Keratinocyte (primary cell): Measurements from ENCODE around the gene MICAL3. TPM values are rescaled to one million over a fixed set of nuclear protein-coding genes. Genes with fewer than 3 reads are reported as not detected.
A peak's percentile ranks its signal among the peaks of the same experiment; 100 is the strongest.

Experiments used
- DNase-seq: peaks from one replicate; pipeline ENCODE4 v3.0.0-alpha.2; 2011; ENCODE audit warnings: low read depth, missing footprints, low spot score
- FAIRE-seq: peaks from 2 replicates; lab custom pipeline; 2011; peaks lifted over from hg19 to GRCh38; lab: Jason Lieb, UNC
- H2AFZ ChIP-seq: 2 replicates; pipeline ENCODE4 v1.6.0; 2012; ENCODE audit warnings: low read length, control low read depth, inconsistent platforms; ENCODE audit not compliant: control insufficient read depth
- H3K27ac ChIP-seq: 2 replicates; pipeline ENCODE4 v1.5.1; 2011; ENCODE audit warnings: low read length; ENCODE audit not compliant: control insufficient read depth, insufficient read depth
- H3K27me3 ChIP-seq: 3 replicates; pipeline ENCODE4 v1.6.0; 2011; ENCODE audit warnings: low read length; ENCODE audit not compliant: control insufficient read depth, insufficient read depth; ENCODE audit errors: extremely low read depth
- H3K36me3 ChIP-seq, 2 experiments: 2 replicates in 1 of 2; 3 replicates in 1 of 2; pipeline ENCODE4 v1.5.1; 2011; ENCODE audit warnings: low read length in 2 of 2, mild to moderate bottlenecking in 1 of 2; ENCODE audit not compliant: control insufficient read depth in 2 of 2, insufficient read depth in 2 of 2; ENCODE audit errors: extremely low read depth in 1 of 2
- H3K4me1 ChIP-seq: 3 replicates; pipeline ENCODE4 v1.5.1; 2011; ENCODE audit warnings: low read length; ENCODE audit not compliant: control insufficient read depth, insufficient read depth; ENCODE audit errors: extremely low read depth
- H3K4me2 ChIP-seq: 3 replicates; pipeline ENCODE4 v1.6.0; 2011; ENCODE audit warnings: low read depth, low read length; ENCODE audit not compliant: control insufficient read depth, insufficient read depth; ENCODE audit errors: extremely low read depth
- H3K4me3 ChIP-seq, 3 experiments: fragments of 200-600 bp in 1 of 3; sonication (generic) in 1 of 3; 2 replicates in 2 of 3; 3 replicates in 1 of 3; pipeline ENCODE4 v1.5.1; 2011 to 2016; ENCODE audit warnings: low read length in 3 of 3, mild to moderate bottlenecking in 3 of 3, control low read depth in 2 of 3, inconsistent platforms in 1 of 3, low read depth in 1 of 3, mixed read lengths in 1 of 3, mixed run types in 1 of 3, moderate library complexity in 1 of 3; ENCODE audit not compliant: control insufficient read depth in 2 of 3, insufficient read depth in 2 of 3; ENCODE audit errors: extremely low read depth in 1 of 3
- H3K79me2 ChIP-seq: 2 replicates; pipeline ENCODE4 v1.6.0; 2012; ENCODE audit warnings: low read length; ENCODE audit not compliant: control insufficient read depth, insufficient read depth
- H3K9ac ChIP-seq: 3 replicates; pipeline ENCODE4 v1.6.0; 2011; ENCODE audit warnings: low read length; ENCODE audit not compliant: control insufficient read depth, insufficient read depth; ENCODE audit errors: extremely low read depth
- H3K9me1 ChIP-seq: 3 replicates; pipeline ENCODE4 v1.6.0; 2011; ENCODE audit warnings: low read length; ENCODE audit not compliant: control insufficient read depth, insufficient read depth; ENCODE audit errors: extremely low read depth
- H3K9me3 ChIP-seq: 2 replicates; pipeline ENCODE4 v1.5.1; 2012; ENCODE audit warnings: low read depth, low read length; ENCODE audit not compliant: control insufficient read depth
- H4K20me1 ChIP-seq: 3 replicates; pipeline ENCODE4 v1.6.0; 2011; ENCODE audit warnings: low read length; ENCODE audit not compliant: control insufficient read depth, insufficient read depth; ENCODE audit errors: extremely low read depth
- CTCF ChIP-seq, 3 experiments: IDR thresholded peaks in 1 of 3; conservative IDR thresholded peaks in 1 of 3; optimal IDR thresholded peaks in 1 of 3; 2 replicates in 2 of 3; 3 replicates in 1 of 3; pipeline versions ENCODE3 to v1.5.1; 2011; ENCODE audit warnings: low read length in 3 of 3, mild to moderate bottlenecking in 3 of 3, moderate library complexity in 2 of 3, control low read depth in 1 of 3, inconsistent platforms in 1 of 3; ENCODE audit not compliant: insufficient read depth in 2 of 3; ENCODE audit errors: extremely low read depth in 1 of 3
- EZH2 ChIP-seq: IDR thresholded peaks from one replicate; pipeline ENCODE4 v1.6.1; 2012; ENCODE audit warnings: inconsistent platforms, mild to moderate bottlenecking, low read length, moderate library complexity
- dilution Hi-C: fragments of 300-500 bp; cut with MboI; formaldehyde crosslinking; loops from one replicate; pipeline ENCODE4 v1.7.0; 2020; ENCODE audit warnings: low sequenced_read_pairs; ENCODE audit not compliant: extremely low pct_ligation_motif_present
- polyA plus RNA-seq, 5 experiments: library from polyadenylated mRNA; depleted of rRNA in 3 of 5; stranded (reverse) in 3 of 5; stranded (forward) in 1 of 5; unstranded in 1 of 5; fragments of >200 nt; gene quantifications; 1 replicate in 1 of 5; 2 replicates in 3 of 5; 3 replicates in 1 of 5; pipeline versions ENCODE4 v1.2.1 to v1.2.3, GENCODE V29; 2011 to 2012; ENCODE audit warnings: missing spikeins in 2 of 5, low read depth in 1 of 5, low replicate concordance in 1 of 5

The MICAL3 gene
- polyA plus RNA-seq, 1 donor (not counting 4 experiments of a cell fraction or from before 2014, with no cell fraction given): 27.9 TPM

GRCh38 chr22:17946662-17947367 is 77.5 kb downstream of the MICAL3 start:
- Histone ChIP-seq H3K27ac (peak overlapping the region; percentile 32), H3K4me1 (peaks cover 26% of the 10 kb centered on the region), H3K9me1 (peaks cover 8% of the 10 kb centered on the region), H4K20me1 (peaks cover 47% of the 10 kb centered on the region), H3K36me3 (peaks cover 7 to 10% of the 10 kb centered on the region in 2 experiments), H3K4me2 (peak overlapping the region; percentile 71), H3K27me3 (no peaks in the 10 kb centered on the region), H3K9ac (peak overlapping the region; percentile 43), H3K4me3 (peak overlapping the region in 2 of 3 experiments; percentile 25 to 34), H3K79me2 (peaks cover 97% of the 10 kb centered on the region), H2AFZ (no peak overlapping the region), H3K9me3 (no peaks in the 10 kb centered on the region)
- FAIRE-seq (peak; percentile 82), DNase-seq (no peak)
- TF ChIP-seq CTCF (optimal IDR thresholded peaks at IDR 0.05 in 1 of 3, IDR thresholded peaks at IDR 0.05 in 1 of 3, conservative IDR thresholded peaks at IDR 0.05 in 1 of 3; ENCODE audit: extremely low read depth in 1 of 3, insufficient read depth in 2 of 3, low read length in 3 of 3) (no peak), EZH2 (no peak)
- dilution Hi-C loops: no loop called here

- TF ChIP-seq EZH2 (no peak), CTCF (optimal IDR thresholded peaks at IDR 0.05 in 1 of 3, IDR thresholded peaks at IDR 0.05 in 1 of 3, conservative IDR thresholded peaks at IDR 0.05 in 1 of 3; ENCODE audit: extremely low read depth in 1 of 3, insufficient read depth in 2 of 3, low read length in 3 of 3) (peak in 2 of 3 experiments; percentile 22 to 49)
- Histone ChIP-seq H2AFZ (no peak overlapping the region), H3K36me3 (peaks cover 7 to 11% of the 10 kb centered on the region in 2 experiments), H3K9me1 (peaks cover 11% of the 10 kb centered on the region), H3K27ac (peak overlapping the region; percentile 32), H3K9me3 (no peaks in the 10 kb centered on the region), H3K4me1 (peaks cover 26% of the 10 kb centered on the region), H3K79me2 (peaks cover 97% of the 10 kb centered on the region), H3K4me3 (peak overlapping the region in 2 of 3 experiments; percentile 25 to 34), H3K9ac (peak overlapping the region; percentile 43), H4K20me1 (peaks cover 52% of the 10 kb centered on the region), H3K27me3 (no peaks in the 10 kb centered on the region), H3K4me2 (peak overlapping the region; percentile 71)
- no peak for FAIRE-seq
- dilution Hi-C loops: no loop called here
- no peak for DNase-seq
These were observed 78.3 kb downstream of the MICAL3 start for GRCh38 chr22:17945888-17946648.
